Tibial nerve (tissue), 4 donors: ENCODE measurements around the gene DNAH10. TPM values are rescaled to one million over a fixed set of nuclear protein-coding genes. Genes with fewer than 3 reads are reported as not detected.

Experiments
- DNase-seq, 2 donors: peaks; one replicate each; pipeline ENCODE4 v3.0.0-alpha.2; 2019; ENCODE audit warnings: low spot score in 2 of 2
- H3K27ac ChIP-seq, 4 donors: fragments of 200-600 bp; sonication (generic) in 3 of 4; one replicate each; pipeline ENCODE4 v1.5.1; 2017 to 2019; ENCODE audit warnings: mild to moderate bottlenecking in 1 of 4
- H3K27me3 ChIP-seq, 2 donors: fragments of 200-600 bp; sonication (generic) in 1 of 2; one replicate each; pipeline versions ENCODE4 v1.5.1 to v1.6.0; 2017 to 2019
- H3K36me3 ChIP-seq, 3 donors: fragments of 200-600 bp; sonication (generic); one replicate each; pipeline ENCODE4 v1.5.1; 2018 to 2019
- H3K4me1 ChIP-seq, 4 donors: fragments of 200-600 bp; sonication (generic) in 3 of 4; one replicate each; pipeline ENCODE4 v1.5.1; 2017 to 2019
- H3K4me3 ChIP-seq, 4 donors: fragments of 200-600 bp; sonication (generic) in 3 of 4; one replicate each; pipeline ENCODE4 v1.5.1; 2017 to 2019; ENCODE audit warnings: mild to moderate bottlenecking in 1 of 4, moderate library complexity in 1 of 4
- H3K9me3 ChIP-seq, 4 donors: fragments of 200-600 bp; sonication (generic) in 3 of 4; one replicate each; pipeline ENCODE4 v1.5.1; 2017 to 2019
- EP300 ChIP-seq, 2 donors: sonication (generic); formaldehyde crosslinking; IDR thresholded peaks; one replicate each; pipeline ENCODE4 v1.6.1; 2017; ENCODE audit warnings: antibody characterized with exemption in 2 of 2, mild to moderate bottlenecking in 1 of 2
- POLR2A ChIP-seq, 2 donors: fragments of 450-650 bp; IDR thresholded peaks; one replicate each; pipeline ENCODE4 v1.6.1; 2017; ENCODE audit warnings: antibody characterized with exemption in 2 of 2, mild to moderate bottlenecking in 2 of 2, moderate library complexity in 2 of 2
- WGBS, 2 donors: methylation state at CpG; one replicate each; pipeline ENCODE4 v1.1.5; 2018; 5-methylcytosine and 5-hydroxymethylcytosine counted together
- total RNA-seq, 4 donors: library from RNA; depleted of rRNA; stranded (reverse); fragments of >200 nt; gene quantifications; one replicate each; pipeline ENCODE4 v1.1.0, GENCODE V29; 2016
- TF ChIP-seq, protein P1 (sequence below), 5 experiments: fragments of 200-600 bp in 3 of 5; fragments of 450-650 bp in 2 of 5; sonication (generic) in 3 of 5; IDR thresholded peaks; one replicate each; pipeline ENCODE4 v1.5.1; 2016 to 2019; ENCODE audit warnings: antibody characterized with exemption in 5 of 5, mild to moderate bottlenecking in 3 of 5, moderate library complexity in 2 of 5

Gene DNAH10
- total RNA-seq, 4 donors from 2014 or later: 3.1 TPM; not detected in 3

DNA sequence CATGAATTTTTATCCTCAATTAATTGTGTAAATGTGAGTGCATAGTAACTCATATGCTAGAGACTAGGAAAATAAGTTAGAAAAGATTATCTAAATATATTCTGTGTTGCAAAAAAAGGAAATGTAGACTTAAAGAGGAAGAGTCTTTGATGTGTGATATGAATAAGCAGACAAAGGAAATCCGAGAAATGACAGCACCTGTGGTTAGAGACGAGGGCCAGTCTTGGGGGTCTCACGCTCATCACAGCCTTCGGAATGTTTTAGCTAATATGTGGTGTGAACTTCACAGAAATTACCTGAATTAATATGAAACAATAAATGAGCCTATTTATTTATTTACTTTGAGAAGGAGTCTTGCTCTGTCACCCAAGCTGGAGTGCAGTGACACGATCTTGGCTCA is 38.3 kb upstream of the DNAH10 start:
- no peaks in the 10 kb centered on the region for H3K9me3 ChIP-seq
- peaks cover 0 to 89% (median 0%) of the 10 kb centered on the region in 3 donors for H3K36me3 ChIP-seq
- no peak for TF ChIP-seq EP300 (IDR thresholded peaks at IDR 0.05)
- no peak for TF ChIP-seq POLR2A (IDR thresholded peaks at IDR 0.05)
- TF ChIP-seq, protein P1, sequence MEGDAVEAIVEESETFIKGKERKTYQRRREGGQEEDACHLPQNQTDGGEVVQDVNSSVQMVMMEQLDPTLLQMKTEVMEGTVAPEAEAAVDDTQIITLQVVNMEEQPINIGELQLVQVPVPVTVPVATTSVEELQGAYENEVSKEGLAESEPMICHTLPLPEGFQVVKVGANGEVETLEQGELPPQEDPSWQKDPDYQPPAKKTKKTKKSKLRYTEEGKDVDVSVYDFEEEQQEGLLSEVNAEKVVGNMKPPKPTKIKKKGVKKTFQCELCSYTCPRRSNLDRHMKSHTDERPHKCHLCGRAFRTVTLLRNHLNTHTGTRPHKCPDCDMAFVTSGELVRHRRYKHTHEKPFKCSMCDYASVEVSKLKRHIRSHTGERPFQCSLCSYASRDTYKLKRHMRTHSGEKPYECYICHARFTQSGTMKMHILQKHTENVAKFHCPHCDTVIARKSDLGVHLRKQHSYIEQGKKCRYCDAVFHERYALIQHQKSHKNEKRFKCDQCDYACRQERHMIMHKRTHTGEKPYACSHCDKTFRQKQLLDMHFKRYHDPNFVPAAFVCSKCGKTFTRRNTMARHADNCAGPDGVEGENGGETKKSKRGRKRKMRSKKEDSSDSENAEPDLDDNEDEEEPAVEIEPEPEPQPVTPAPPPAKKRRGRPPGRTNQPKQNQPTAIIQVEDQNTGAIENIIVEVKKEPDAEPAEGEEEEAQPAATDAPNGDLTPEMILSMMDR (IDR thresholded peaks at IDR 0.05): no peak
- no peaks in the 10 kb centered on the region for H3K27me3 ChIP-seq
- WGBS, 2 donors: 85 to 90% methylated on average over 5 of the region's 5 CpGs
- H3K4me1 ChIP-seq: no peaks in the 10 kb centered on the region
- DNase-seq: no peak
- H3K4me3 ChIP-seq: no peak overlapping the region
- H3K27ac ChIP-seq: no peak overlapping the region

DNA sequence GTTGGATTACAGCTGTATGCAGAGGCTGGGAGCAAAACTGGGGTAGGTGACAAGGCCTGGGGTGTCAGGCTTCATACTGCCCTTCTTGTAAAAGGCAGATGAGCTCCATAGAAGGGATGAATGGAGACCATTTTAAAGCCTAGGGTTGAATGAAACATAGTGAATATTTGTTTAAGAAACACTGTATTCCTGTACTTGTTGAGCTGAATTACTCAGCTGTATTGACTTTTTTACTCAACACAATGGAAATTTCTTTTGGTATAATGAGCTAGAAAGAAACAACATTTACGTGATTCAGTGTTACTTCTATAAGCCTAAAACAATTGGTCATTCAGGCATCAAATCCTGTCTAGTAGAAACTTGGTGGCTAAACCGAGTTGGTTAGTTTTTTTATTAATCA is 35.9 kb upstream of the DNAH10 start:
- no peak for TF ChIP-seq EP300 (IDR thresholded peaks at IDR 0.05)
- TF ChIP-seq, protein P1 (IDR thresholded peaks at IDR 0.05): no peak
- TF ChIP-seq POLR2A (IDR thresholded peaks at IDR 0.05): no peak
- H3K36me3 ChIP-seq: peaks cover 0 to 95% (median 0%) of the 10 kb centered on the region in 3 donors

DNA sequence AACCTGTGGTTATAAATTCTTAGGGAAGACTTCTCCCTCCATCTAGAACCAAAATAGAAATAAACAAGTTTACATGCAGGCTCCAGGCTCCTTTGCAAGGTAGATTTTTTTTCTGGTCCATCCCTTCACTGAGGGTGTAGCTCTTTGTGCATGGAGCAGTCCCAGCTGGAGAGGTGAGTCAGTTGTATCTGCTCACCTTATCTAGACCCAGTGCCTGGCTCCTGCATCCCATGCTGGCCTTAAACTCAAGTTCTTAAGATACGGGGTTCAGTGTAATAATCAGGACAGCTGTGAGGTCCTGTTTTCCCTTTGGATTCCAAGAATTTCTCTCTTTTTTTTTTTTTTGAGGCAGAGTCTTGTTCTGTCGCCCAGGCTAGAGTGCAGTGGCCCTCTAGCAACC is 35.1 kb upstream of the DNAH10 start:
- Histone ChIP-seq H3K27me3 (no peaks in the 10 kb centered on the region), H3K4me1 (no peaks in the 10 kb centered on the region), H3K27ac (no peak overlapping the region), H3K36me3 (peaks cover 0 to 95% (median 0%) of the 10 kb centered on the region in 3 donors), H3K9me3 (no peaks in the 10 kb centered on the region), H3K4me3 (no peak overlapping the region)
- 78 to 81% methylated on average over 2 of the region's 2 CpGs for WGBS, 2 donors
- TF ChIP-seq EP300 (IDR thresholded peaks at IDR 0.05): no peak
- TF ChIP-seq, protein P1 (IDR thresholded peaks at IDR 0.05): no peak
- no peak for TF ChIP-seq POLR2A (IDR thresholded peaks at IDR 0.05)
- no peak for DNase-seq

More for the DNA sequence above, 35.9 kb upstream of the DNAH10 start:
- Histone ChIP-seq H3K27ac (no peak overlapping the region), H3K9me3 (no peaks in the 10 kb centered on the region), H3K27me3 (no peaks in the 10 kb centered on the region), H3K4me1 (no peaks in the 10 kb centered on the region), H3K4me3 (no peak overlapping the region)
- WGBS, 2 donors: 39 to 53% methylated on average over 2 of the region's 2 CpGs
- DNase-seq: no peak

DNA sequence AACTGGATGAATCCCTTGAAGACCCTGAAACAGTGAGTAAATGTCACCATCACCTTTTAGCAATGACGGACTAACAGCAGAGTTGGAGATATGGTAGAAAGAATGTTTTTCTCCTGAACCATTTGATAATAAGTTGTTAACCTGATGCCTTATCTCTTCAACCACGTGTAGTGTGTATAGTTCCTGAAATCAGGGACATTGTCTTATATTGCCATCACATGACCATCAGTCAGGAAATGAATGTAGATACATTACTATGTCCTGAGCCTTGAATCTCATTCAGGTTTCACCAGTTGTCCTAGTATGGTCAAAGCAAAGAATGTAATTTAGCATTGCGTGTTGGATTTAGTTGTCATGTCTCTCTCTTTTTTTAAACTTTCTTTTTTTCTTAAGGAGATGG is 34.2 kb upstream of the DNAH10 start:
- no peaks in the 10 kb centered on the region for H3K27me3 ChIP-seq
- no peak overlapping the region for H3K27ac ChIP-seq
- DNase-seq: no peak
- TF ChIP-seq POLR2A (IDR thresholded peaks at IDR 0.05): no peak
- TF ChIP-seq EP300 (IDR thresholded peaks at IDR 0.05): no peak
- TF ChIP-seq, protein P1 (IDR thresholded peaks at IDR 0.05): no peak
- H3K4me3 ChIP-seq: no peak overlapping the region
- H3K4me1 ChIP-seq: no peaks in the 10 kb centered on the region
- H3K9me3 ChIP-seq: no peaks in the 10 kb centered on the region
- peaks cover 3 to 95% (median 4%) of the 10 kb centered on the region in 3 donors for H3K36me3 ChIP-seq
- WGBS, 2 donors: 87 to 91% methylated on average over 3 of the region's 3 CpGs

DNA sequence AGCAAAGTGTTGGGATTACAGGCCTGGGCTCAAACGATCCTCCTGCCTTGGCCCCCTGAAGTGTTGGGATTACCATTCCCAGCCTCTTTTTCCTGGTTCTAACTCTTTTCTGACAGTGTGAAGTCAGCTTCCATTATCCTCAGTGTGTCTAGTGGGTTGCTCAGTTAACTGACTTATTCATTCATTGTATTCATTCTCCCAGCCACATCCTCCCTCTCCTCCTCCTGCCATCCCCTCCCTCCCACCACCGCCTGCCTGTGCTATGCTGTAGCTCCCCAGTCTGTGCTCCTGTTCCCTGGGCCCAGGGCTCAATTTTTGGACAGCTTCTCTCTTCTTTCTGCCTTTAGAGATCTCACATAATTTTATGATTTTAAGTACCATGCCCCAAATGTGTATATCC is 30.5 kb upstream of the DNAH10 start:
- H3K36me3 ChIP-seq: peaks cover 3 to 99% (median 4%) of the 10 kb centered on the region in 3 donors
- WGBS, 2 donors: 77 to 79% methylated on average over 2 of the region's 2 CpGs
- no peak overlapping the region for H3K27ac ChIP-seq
- DNase-seq: no peak
- no peaks in the 10 kb centered on the region for H3K27me3 ChIP-seq
- TF ChIP-seq, protein P1 (IDR thresholded peaks at IDR 0.05): no peak
- no peak for TF ChIP-seq POLR2A (IDR thresholded peaks at IDR 0.05)
- H3K4me3 ChIP-seq: no peak overlapping the region
- no peaks in the 10 kb centered on the region for H3K4me1 ChIP-seq
- H3K9me3 ChIP-seq: no peaks in the 10 kb centered on the region
